HEK293 (cell line): ENCODE data around the gene SMCP.

ENCODE experiments used
- CTCF ChIA-PET: fragments of 350-600 bp; formaldehyde crosslinking; extraction: SDS; loops from one replicate; lab custom pipeline; 2021; ENCODE audit warnings: antibody characterized with exemption; lab: Yijun Ruan, JAX
- POLR2A ChIA-PET: fragments of 300-600 bp; formaldehyde crosslinking; extraction: SDS; loops from one replicate; lab custom pipeline; 2020; ENCODE audit warnings: antibody characterized with exemption, inconsistent platforms; lab: Yijun Ruan, JAX
- H3K27ac ChIP-seq: fragments of 200-500 bp; sonication (Bioruptor generic); 2 replicates; pipeline ENCODE4 v1.5.1; 2014; ENCODE audit warnings: low read depth, low read length, control low read depth, inconsistent platforms; ENCODE audit errors: extremely low read depth
- H3K36me3 ChIP-seq, 2 experiments: fragments of 200-500 bp in 1 of 2; sonication (Bioruptor generic) in 1 of 2; 1 replicate in 1 of 2; 2 replicates in 1 of 2; pipeline ENCODE4 v1.5.1; 2014 to 2017; ENCODE audit warnings: inconsistent platforms in 2 of 2, low read length in 2 of 2; ENCODE audit not compliant: control insufficient read depth in 2 of 2, insufficient read depth in 1 of 2
- H3K4me1 ChIP-seq: fragments of 200-500 bp; sonication (Bioruptor generic); 2 replicates; pipeline ENCODE4 v1.5.1; 2014; ENCODE audit warnings: mild to moderate bottlenecking, low read length, inconsistent platforms; ENCODE audit not compliant: control insufficient read depth, insufficient read depth
- H3K4me3 ChIP-seq: 2 replicates; pipeline ENCODE4 v1.5.1; 2011; ENCODE audit warnings: low read depth, mild to moderate bottlenecking, control low read depth, low read length, moderate library complexity
- H3K9me3 ChIP-seq: fragments of 200-500 bp; sonication (Bioruptor generic); 2 replicates; pipeline ENCODE4 v1.5.1; 2014; ENCODE audit warnings: low read depth, low read length, inconsistent platforms; ENCODE audit not compliant: control insufficient read depth, insufficient read depth
- EGR2 ChIP-seq: fragments of 450-650 bp; formaldehyde crosslinking; IDR thresholded peaks from 2 replicates; pipeline ENCODE4 v1.5.1; 2016; ENCODE audit warnings: low read depth, missing biosample characterization, missing genetic modification characterization
- KLF8 ChIP-seq: fragments of 450-650 bp; formaldehyde crosslinking; IDR thresholded peaks from 2 replicates; pipeline ENCODE4 v1.5.1; 2016; ENCODE audit warnings: missing biosample characterization, missing genetic modification characterization
- OSR2 ChIP-seq: fragments of 450-650 bp; formaldehyde crosslinking; IDR thresholded peaks from 2 replicates; pipeline ENCODE4 v1.5.1; 2016; ENCODE audit warnings: missing biosample characterization, missing genetic modification characterization
- PBX3 ChIP-seq: sonication (generic); formaldehyde crosslinking; IDR thresholded peaks from 2 replicates; pipeline ENCODE4 v1.8.1; 2022; ENCODE audit warnings: mild to moderate bottlenecking, moderate library complexity, missing genetic modification reagents
- TRIM28 ChIP-seq: IDR thresholded peaks from 2 replicates; pipeline ENCODE4 v1.6.1; 2011; ENCODE audit warnings: low read length, control low read depth, borderline replicate concordance
- ZBTB1 ChIP-seq: fragments of 450-650 bp; formaldehyde crosslinking; IDR thresholded peaks from 2 replicates; pipeline ENCODE4 v1.5.1; 2016; ENCODE audit warnings: missing biosample characterization, missing genetic modification characterization
- ZBTB11 ChIP-seq: fragments of 450-650 bp; formaldehyde crosslinking; conservative IDR thresholded peaks from 2 replicates; pipeline ENCODE4 v1.5.1; 2016; ENCODE audit warnings: low read depth, missing biosample characterization, missing genetic modification characterization
- ZBTB21 ChIP-seq: fragments of 450-650 bp; formaldehyde crosslinking; IDR thresholded peaks from 2 replicates; pipeline ENCODE4 v1.5.1; 2017; ENCODE audit warnings: missing biosample characterization, missing genetic modification characterization
- ZNF140 ChIP-seq: fragments of 450-650 bp; formaldehyde crosslinking; IDR thresholded peaks from 2 replicates; pipeline ENCODE4 v1.5.1; 2016; ENCODE audit warnings: missing biosample characterization, missing genetic modification characterization
- ZNF148 ChIP-seq: fragments of 450-650 bp; formaldehyde crosslinking; IDR thresholded peaks from 2 replicates; pipeline ENCODE4 v1.5.0; 2017; ENCODE audit warnings: missing biosample characterization, missing genetic modification characterization, borderline replicate concordance
- ZNF202 ChIP-seq: fragments of 450-650 bp; formaldehyde crosslinking; IDR thresholded peaks from 2 replicates; pipeline ENCODE4 v1.5.1; 2016; ENCODE audit warnings: missing biosample characterization, missing genetic modification characterization, borderline replicate concordance
- ZNF248 ChIP-seq: fragments of 450-650 bp; formaldehyde crosslinking; IDR thresholded peaks from 2 replicates; pipeline ENCODE4 v1.5.1; 2017; ENCODE audit warnings: missing biosample characterization, missing genetic modification characterization
- ZNF501 ChIP-seq: fragments of 450-650 bp; formaldehyde crosslinking; IDR thresholded peaks from 2 replicates; pipeline ENCODE4 v1.5.1; 2016; ENCODE audit warnings: missing biosample characterization, missing genetic modification characterization
- ZNF510 ChIP-seq: fragments of 450-650 bp; formaldehyde crosslinking; IDR thresholded peaks from 2 replicates; pipeline ENCODE4 v1.5.1; 2018; ENCODE audit warnings: mild to moderate bottlenecking, missing genetic modification characterization, missing biosample characterization; ENCODE audit not compliant: insufficient replicate concordance
- ZNF513 ChIP-seq: fragments of 450-650 bp; IDR thresholded peaks from 2 replicates; pipeline ENCODE4 v1.5.1; 2018; ENCODE audit warnings: missing biosample characterization, missing genetic modification characterization
- ZNF558 ChIP-seq: fragments of 450-650 bp; formaldehyde crosslinking; IDR thresholded peaks from 2 replicates; pipeline ENCODE4 v1.5.1; 2016; ENCODE audit warnings: missing biosample characterization, missing genetic modification characterization
- ZSCAN23 ChIP-seq: fragments of 450-650 bp; formaldehyde crosslinking; IDR thresholded peaks from 2 replicates; pipeline ENCODE4 v1.5.1; 2016; ENCODE audit warnings: missing biosample characterization, missing genetic modification characterization
- TF ChIP-seq, protein P1 (sequence below): fragments of 450-650 bp; formaldehyde crosslinking; IDR thresholded peaks from 2 replicates; pipeline ENCODE4 v1.5.1; 2016; ENCODE audit warnings: missing biosample characterization, missing genetic modification characterization

Gene SMCP

GRCh38 chr1:152919071-152919470 is 40.9 kb downstream of the SMCP start (continued):
- TF ChIP-seq, protein P1, sequence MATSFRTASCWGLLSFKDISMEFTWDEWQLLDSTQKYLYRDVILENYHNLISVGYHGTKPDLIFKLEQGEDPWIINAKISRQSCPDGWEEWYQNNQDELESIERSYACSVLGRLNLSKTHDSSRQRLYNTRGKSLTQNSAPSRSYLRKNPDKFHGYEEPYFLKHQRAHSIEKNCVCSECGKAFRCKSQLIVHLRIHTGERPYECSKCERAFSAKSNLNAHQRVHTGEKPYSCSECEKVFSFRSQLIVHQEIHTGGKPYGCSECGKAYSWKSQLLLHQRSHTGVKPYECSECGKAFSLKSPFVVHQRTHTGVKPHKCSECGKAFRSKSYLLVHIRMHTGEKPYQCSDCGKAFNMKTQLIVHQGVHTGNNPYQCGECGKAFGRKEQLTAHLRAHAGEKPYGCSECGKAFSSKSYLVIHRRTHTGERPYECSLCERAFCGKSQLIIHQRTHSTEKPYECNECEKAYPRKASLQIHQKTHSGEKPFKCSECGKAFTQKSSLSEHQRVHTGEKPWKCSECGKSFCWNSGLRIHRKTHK = no peak
- TF ChIP-seq ZNF248 (tag by site-specific recombination) (no peak), ZNF513 (tag by site-specific recombination) (no peak), OSR2 (tag by site-specific recombination) (no peak), ZNF202 (tag by site-specific recombination) (no peak), ZNF510 (no peak)

- no peaks in the 10 kb centered on the region for H3K4me1 ChIP-seq
- POLR2A ChIA-PET = interaction anchor here (0.6 kb wide), 1 partner anchor 815 kb away, joined by 6 read pairs; no protein-coding TSS in a partner anchor
- no peak overlapping the region for H3K27ac ChIP-seq
- TF ChIP-seq PBX3 (CRISPR knock-in tag) = no peak
- no peak for TF ChIP-seq ZNF558 (tag by site-specific recombination)
- no peak for TF ChIP-seq ZBTB1 (tag by site-specific recombination)
- no peak for TF ChIP-seq ZNF140 (tag by site-specific recombination)
- TF ChIP-seq ZNF148 (tag by site-specific recombination) = no peak
- no peaks in the 10 kb centered on the region for H3K36me3 ChIP-seq
- H3K9me3 ChIP-seq = no peaks in the 10 kb centered on the region
- CTCF ChIA-PET = interaction anchor here (1.0 to 1.2 kb wide), 2 partner anchors 45 to 271 kb away, joined by 4 to 7 read pairs; no protein-coding TSS in a partner anchor
- H3K4me3 ChIP-seq = no peak overlapping the region
Measured at GRCh38 chr1:152924191-152924590, 46.1 kb downstream of the SMCP start.

DNA sequence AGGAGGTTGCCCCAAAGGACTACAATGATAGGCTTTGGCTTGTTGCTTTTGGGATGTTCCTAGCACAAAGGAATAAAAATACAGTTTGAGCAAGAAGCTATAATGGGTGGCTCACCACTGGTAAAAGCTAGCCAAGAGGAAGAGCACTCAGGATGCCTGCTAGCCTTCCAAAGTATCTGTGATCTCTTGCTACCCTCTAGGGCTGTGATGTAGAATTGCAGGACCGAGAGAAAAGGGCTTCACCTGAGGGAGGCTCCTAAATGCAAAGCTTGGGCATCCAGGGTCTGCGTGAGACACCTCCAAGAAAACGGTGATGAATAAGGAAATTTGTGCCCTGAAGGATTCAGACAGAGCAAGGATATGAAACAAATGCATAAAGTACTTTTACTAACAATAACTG is 48.0 kb downstream of the SMCP start:
- Histone ChIP-seq H3K9me3 (no peaks in the 10 kb centered on the region), H3K36me3 (no peaks in the 10 kb centered on the region), H3K27ac (no peak overlapping the region), H3K4me3 (no peak overlapping the region)
- POLR2A ChIA-PET = no interaction called here
- CTCF ChIA-PET = interaction anchor here (0.5 to 2.2 kb wide), 14 partner anchors 9 to 431 kb away, joined by 3 to 15 read pairs (median 5); partner anchors contain the start of gene SMCP
- TF ChIP-seq TRIM28 (peak; percentile 83; the same call in 1 of the 2 replicates), KLF8 (no peak)
- TF ChIP-seq, all 188 proteins: peak for 1
- no peaks in the 10 kb centered on the region for H3K4me1 ChIP-seq

GRCh38 chr1:152928671-152929070 is 50.5 kb downstream of the SMCP start:
- ChIA-PET POLR2A (no interaction called here), CTCF (interaction anchor here (0.6 to 0.8 kb wide), 3 partner anchors 24 to 269 kb away, joined by 3 read pairs; no protein-coding TSS in a partner anchor)
- no peaks in the 10 kb centered on the region for H3K36me3 ChIP-seq
- TF ChIP-seq ZNF501 (tag by site-specific recombination) = no peak
- no peak for TF ChIP-seq EGR2 (tag by site-specific recombination)
- TF ChIP-seq ZBTB21 (tag by site-specific recombination) = no peak
- no peak for TF ChIP-seq ZSCAN23 (tag by site-specific recombination)
- no peak for TF ChIP-seq ZBTB11
- H3K27ac ChIP-seq = no peak overlapping the region
- H3K4me1 ChIP-seq = no peaks in the 10 kb centered on the region
- H3K4me3 ChIP-seq = no peak overlapping the region
- no peaks in the 10 kb centered on the region for H3K9me3 ChIP-seq
